Hematopoietic multipotent progenitor cell treated with erythropoietin and hydrocortisone succinate and interleukin-3 and kit ligand, for 4 days (in vitro differentiated cells): ENCODE measurements around the gene SIRPB2.
A peak's percentile ranks its signal among the peaks of the same experiment; 100 is the strongest.
"Not testable (repeated sequence)": the region's sequence is repeated elsewhere in the genome, so short reads cannot be mapped to it uniquely, and the experiment has no call there.

Experiments
- DNase-seq: peaks from one replicate; pipeline ENCODE4 v3.0.0-alpha.2; 2015

The SIRPB2 gene

DNA sequence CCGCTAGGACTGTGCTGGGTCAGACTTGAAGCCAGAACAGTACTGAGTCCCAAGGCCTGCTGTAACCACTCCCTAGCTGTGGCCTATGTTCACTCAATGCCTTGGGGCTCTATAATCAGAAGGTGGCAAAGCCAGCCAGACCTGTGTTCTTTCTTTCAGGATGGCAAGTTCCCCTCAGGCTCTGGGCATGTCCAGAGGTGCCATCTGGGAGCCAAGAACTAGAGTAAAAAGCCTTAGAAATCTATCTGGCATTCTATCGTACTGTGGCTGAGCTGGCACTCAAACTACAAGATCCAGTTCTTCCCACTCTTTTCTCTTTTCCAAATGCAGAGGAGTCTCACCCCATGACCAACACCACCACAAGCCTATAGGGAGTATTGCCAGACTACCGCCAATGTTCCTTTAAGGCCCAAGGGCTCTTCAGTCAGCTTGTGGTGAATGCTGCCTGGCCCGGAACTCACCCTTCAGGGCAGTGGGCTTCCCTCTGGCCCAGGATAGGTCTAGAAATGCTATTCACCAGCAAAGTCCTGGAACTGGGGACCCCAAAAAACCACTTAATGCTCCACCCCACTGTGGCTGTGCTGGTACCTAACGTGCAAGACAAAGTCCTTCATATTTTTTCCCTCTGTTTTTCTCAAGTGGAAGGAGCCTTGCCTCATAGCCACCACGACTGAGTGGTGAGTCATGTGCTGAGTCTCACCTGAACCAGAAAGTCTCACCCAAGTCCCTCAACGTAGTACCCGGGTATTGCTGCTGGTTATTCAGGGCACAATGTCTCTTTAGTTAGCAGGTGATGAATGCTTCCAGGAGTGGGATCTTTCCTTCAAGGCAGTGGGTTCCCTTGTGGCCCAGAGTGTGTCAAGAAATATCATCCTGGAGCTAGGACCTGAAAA, 8.6 kb upstream of the SIRPB2 start:
- DNase-seq, result no peak

DNA sequence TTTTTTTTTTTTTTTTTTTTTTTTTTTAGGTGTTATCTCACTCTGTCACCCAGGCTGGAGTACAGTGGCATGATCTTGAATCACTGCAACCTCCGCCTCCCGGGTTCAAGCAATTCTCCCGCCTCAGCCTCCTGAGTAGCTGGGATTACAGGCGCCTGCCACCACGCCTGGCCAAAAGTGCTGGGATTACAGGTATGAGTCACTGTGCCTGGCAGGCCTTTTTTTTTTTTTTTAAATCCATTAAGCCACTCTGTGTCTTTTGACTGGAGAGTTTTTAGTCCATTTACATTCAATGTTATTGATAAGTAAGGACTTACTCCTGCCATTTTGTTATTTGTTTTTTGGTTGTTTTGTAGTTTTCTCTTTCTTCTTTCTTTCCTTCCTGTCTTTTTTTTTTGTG, 6.2 kb upstream of the SIRPB2 start:
- not testable (repeated sequence) for DNase-seq

DNA sequence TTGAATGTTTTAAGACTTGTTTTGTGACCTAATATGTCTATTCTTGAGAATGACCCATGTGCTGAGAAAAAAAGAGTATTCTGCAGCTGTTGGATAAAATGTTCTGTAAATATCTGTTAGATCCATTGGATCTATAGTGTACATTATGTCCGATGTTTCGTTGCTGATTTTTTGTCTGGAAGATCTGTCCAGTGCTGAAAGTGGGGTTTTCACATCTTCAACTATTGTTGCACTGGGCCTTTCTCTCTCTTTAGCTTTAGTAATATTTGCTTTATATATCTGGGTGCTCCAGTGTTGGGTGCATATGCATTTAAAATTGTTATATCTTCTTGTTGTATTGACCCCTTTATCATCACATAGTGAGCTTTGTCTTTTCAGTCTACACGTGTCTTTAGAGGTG, 5.7 kb upstream of the SIRPB2 start:
- no peak for DNase-seq

- no peak for DNase-seq
These were observed 3.2 kb upstream of the SIRPB2 start for GRCh38 chr20:1494436-1494835.

- no peak for DNase-seq
These were observed 2.3 kb upstream of the SIRPB2 start for GRCh38 chr20:1493536-1493935.

- peak; percentile 32 for DNase-seq
These were observed 831 bp upstream of the SIRPB2 start for GRCh38 chr20:1491860-1492642.

DNA sequence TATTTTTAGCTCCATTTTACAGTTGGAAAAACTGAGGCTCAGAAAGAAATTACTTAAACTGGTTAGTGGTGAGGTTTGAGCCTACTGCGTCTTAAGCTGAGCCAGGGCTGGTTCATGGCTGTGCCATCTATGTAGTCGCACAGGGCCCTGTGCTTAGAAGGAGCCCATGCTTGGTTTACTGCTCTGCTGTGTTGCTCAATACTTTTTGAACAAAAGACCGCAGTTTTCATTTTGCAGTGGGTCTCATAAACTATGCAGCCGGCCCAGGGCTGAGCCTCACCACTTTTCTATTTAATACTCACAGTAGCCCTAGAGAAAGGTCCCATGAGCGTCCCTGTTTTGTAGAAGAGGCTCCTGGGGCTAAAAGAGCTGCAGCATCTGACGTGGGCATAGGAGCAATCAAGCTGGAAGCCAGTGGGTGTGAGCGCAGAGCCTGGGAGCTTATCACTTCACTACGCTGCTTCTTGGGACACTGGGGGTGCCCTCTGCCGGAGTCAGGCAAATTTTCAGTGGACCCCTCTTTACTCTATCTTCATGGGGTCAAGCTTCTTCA, 501 bp downstream of the SIRPB2 start:
- DNase-seq, result no peak

GRCh38 chr20:1489764-1490436, 1.3 kb downstream of the SIRPB2 start:
- peak; percentile 70 for DNase-seq

- DNase-seq, result no peak
These were observed 1.9 kb downstream of the SIRPB2 start for GRCh38 chr20:1489325-1489724.

- no peak for DNase-seq
These were observed 4.7 kb downstream of the SIRPB2 start for GRCh38 chr20:1486566-1486965.

- DNase-seq, result no peak
These were observed 6.6 kb downstream of the SIRPB2 start for GRCh38 chr20:1484438-1485116.

GRCh38 chr20:1479831-1480595, 11.2 kb downstream of the SIRPB2 start:
- DNase-seq, result no peak

- no peak for DNase-seq
These were observed 12.7 kb downstream of the SIRPB2 start for GRCh38 chr20:1478566-1478965.

GRCh38 chr20:1477896-1478490, 13.2 kb downstream of the SIRPB2 start:
- no peak for DNase-seq

DNA sequence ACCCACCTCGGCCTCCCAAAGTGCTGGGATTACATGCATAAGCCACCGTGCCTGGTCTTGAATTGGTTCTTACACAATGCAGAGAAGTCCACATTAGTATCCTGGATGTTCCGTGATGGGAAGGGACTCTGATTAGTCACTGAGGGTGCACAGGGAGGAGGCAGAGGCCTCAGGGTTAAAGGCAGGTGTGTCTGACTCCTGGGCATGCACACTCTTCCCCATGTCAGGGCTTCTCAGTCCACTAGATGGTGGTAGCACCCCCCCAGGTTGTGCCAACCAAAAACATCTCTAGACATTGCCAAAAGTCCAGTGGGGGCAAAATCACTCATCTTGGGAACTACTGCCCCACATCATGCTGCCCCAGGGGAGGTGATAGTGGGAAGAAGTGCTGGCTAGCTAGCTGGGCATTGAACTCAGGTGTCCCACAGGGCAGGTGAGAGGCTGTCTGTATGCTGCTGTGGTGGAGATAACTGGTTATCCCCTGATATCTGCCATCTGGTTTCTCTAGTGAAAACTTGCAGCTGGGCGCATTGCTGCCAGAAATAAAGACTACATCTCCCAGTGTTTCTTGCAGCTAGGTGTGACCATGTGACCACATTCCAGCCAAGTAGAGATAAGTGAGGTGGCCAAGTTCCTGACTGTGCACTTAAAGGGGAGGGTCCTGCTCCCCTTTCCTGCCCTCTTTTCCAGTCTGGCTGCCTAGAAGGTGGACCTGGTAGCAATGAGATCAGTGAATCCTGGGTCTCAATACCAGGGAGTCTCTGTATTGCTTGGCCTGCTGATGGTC, 16.2 kb downstream of the SIRPB2 start:
- peak; percentile 57 for DNase-seq

DNA sequence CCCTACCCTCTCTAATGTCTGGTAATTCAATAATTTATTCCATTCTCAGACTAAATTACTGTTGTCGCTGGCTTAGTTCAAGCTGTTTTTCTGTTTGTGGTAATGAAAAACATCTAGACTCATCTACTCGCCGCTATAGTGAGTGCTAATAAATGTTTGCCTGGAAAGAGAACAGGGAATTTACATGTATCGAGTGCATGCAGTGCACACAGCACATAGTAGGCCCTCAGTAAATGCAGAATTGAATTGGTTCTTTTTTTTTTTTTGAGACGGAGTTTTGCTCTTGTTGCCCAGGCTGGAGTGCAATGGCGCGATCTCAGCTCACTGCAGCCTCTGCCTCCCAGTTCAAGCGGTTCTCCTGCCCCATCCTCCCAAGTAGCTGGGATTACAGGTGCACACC, 16.9 kb downstream of the SIRPB2 start:
- no peak for DNase-seq

- no peak for DNase-seq
These were observed 17.7 kb downstream of the SIRPB2 start for GRCh38 chr20:1473246-1474220.

GRCh38 chr20:1472556-1473245, 18.5 kb downstream of the SIRPB2 start:
- DNase-seq, result peak; percentile 68

DNA sequence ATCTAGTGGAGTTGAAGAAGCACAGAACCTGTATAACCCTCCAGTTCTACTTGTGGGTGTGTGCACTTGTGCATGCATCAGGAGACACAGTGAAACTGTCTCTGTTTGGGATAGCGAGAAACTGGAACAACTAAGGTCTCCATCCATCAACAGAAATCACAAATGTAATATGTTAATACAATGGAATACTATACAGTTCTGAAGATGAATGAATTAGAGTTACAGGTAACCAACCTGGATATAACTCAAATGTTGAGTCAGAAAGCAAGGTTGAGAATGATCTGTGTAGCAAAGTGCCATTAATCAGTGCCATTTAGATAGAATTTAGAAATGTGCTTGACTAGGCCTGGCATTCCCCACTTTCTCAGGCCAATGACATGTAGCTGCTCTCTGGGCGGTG, 20.0 kb downstream of the SIRPB2 start:
- no peak for DNase-seq
